NCI-H1417 (cell line): Measurements from ENCODE around the gene ACSM6.

Source experiments
- DNase-seq, 3 experiments: peaks; one replicate each; lab custom pipeline; 2025; lab: John Stamatoyannopoulos, UW

ACSM6 gene

DNA sequence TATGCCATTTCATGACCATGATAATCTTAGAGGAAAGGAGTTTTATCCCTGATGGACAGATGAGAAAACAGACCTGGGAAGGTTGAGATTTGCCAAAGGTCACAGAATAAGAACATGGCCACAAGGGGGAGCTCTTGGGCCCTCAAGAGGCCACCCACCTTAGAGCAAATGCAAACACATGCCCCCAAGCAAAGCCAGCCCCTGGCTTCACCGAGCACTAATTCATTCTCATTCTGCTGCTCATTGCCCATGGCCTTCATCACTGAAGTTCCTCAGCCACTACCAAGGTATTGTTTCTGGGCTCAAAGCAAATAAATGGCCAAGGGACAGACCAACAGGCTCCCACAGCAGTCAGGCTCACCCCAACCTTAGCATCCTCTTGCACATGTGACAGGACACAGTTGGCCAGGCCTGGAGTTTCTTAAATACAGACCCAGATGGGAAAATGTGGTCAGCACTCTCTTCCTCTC lies 52.6 kb downstream of the ACSM6 start:
- peak; percentile 30 to 71 (median 47) for DNase-seq

- DNase-seq, result no peak
These were observed 53.3 kb downstream of the ACSM6 start for GRCh38 chr10:95247200-95247880.

- DNase-seq, result no peak
These were observed 54.0 kb downstream of the ACSM6 start for GRCh38 chr10:95247881-95248583.

DNA sequence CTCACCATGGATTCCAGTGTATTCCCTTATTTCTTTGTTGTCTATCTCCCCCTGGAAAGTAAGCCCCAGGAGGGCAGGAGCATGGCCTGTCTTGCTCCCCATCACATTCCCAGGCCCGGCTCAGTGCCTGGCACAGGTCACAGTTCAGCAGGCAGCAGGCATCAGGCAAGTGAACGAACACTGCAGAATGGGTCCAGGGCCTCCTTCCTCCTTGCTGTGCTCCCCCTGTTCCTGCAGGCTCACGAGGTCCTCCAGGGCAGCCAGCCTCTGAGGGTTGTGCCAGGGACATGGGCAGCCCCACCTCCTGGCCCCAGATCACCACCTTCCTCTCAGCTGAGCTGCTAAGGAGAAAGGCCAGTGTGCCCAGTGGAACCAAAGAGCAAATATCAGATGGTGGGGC lies 55.0 kb downstream of the ACSM6 start:
- DNase-seq, result no peak

GRCh38 chr10:95249467-95249866 lies 55.4 kb downstream of the ACSM6 start:
- DNase-seq, result no peak

GRCh38 chr10:95250856-95251255 lies 56.8 kb downstream of the ACSM6 start:
- no peak for DNase-seq

- no peak for DNase-seq
These were observed 59.0 kb downstream of the ACSM6 start for GRCh38 chr10:95253007-95253406.

DNA sequence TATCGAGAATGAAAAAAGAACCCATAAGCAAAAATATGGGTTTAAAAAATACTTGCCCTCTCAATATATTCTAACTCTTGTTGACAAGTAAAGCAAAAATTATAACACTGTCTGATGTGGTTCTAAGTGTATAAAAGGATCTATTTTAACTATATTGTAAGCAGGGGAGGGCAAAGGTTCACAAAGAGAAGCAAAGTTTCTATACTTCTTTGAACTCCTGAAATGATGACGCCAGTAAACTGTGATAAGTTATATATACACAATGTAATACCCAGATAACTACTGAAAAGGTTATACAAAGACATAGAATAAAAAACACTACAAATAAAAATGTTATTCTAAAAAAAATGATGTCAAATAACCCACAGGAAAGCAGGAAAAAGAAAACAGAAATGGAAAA lies 59.6 kb downstream of the ACSM6 start:
- no peak for DNase-seq

- DNase-seq, result no peak
These were observed 60.6 kb downstream of the ACSM6 start for GRCh38 chr10:95254629-95255028.

- no peak for DNase-seq
These were observed 62.2 kb downstream of the ACSM6 start for GRCh38 chr10:95256268-95256667.

GRCh38 chr10:95257849-95258248 lies 63.8 kb downstream of the ACSM6 start:
- no peak for DNase-seq

DNA sequence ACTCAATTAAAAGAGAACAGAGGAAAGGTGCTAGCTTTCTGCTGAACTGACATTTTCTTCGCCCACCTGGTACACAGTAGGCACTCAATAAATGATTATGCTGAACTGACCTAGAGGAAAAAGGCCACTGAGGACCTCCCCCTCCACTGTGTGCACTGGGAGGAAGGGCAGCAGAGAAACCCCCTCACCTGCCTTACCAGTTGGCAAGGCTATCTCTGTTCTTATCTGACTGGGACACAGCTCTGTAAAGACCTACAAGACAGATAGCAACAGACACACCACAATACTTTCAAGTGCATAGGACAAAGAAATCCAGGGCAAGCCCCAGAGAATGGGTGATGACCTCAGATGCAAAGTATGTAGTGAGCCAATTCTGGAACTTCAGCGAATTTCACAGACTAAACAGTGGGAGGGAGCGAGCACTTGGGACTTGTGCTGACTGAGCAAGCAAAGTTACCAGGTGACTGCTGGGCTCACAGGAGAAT lies 66.4 kb downstream of the ACSM6 start:
- no peak for DNase-seq

GRCh38 chr10:95260909-95261552 lies 67.0 kb downstream of the ACSM6 start:
- DNase-seq, result no peak

DNA sequence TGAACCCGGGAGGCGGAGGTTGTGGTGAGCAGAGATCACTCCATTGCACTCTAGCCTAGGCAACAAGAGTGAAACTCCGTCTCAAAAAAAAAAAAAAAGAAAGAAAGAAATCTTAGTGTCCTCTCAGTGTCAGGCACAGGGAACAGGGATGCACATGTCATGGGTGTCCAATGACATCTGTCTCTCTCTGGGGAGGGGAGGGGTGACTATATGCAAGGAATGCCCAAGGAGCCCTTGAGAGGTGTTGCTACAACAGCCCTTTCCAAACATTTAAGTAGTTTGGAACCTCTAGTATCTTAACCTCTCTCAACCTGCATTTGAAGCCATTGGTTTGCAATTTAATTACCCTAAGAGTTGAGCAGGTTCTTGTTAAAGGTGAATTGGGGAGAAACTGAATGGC lies 67.9 kb downstream of the ACSM6 start:
- DNase-seq, result no peak

GRCh38 chr10:95262763-95263518 lies 68.9 kb downstream of the ACSM6 start:
- no peak for DNase-seq

- no peak for DNase-seq
These were observed 69.8 kb downstream of the ACSM6 start for GRCh38 chr10:95263864-95264226.

- DNase-seq, result peak in 1 of 3 experiments; percentile 18
These were observed 70.4 kb downstream of the ACSM6 start for GRCh38 chr10:95264227-95265051.

DNA sequence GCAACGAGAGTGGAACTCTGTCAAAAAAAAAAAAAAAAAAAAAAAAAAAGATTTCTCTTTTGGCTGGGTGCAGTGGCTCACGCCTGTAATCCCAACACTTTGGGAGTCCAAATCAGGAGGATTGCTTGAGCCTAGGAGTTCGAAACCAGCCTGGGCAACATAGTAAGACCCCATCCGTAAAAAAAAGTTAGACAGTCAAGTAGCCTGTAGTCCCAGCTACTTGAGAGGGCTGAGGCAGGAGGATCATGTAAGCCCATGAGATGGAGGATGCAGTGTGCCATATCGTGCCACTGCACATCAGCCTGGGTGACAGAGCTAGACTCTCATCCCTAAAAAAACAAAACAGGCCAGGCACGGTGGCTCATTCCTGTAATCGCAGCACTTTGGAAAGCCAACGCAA lies 71.5 kb downstream of the ACSM6 start:
- DNase-seq, result no peak

DNA sequence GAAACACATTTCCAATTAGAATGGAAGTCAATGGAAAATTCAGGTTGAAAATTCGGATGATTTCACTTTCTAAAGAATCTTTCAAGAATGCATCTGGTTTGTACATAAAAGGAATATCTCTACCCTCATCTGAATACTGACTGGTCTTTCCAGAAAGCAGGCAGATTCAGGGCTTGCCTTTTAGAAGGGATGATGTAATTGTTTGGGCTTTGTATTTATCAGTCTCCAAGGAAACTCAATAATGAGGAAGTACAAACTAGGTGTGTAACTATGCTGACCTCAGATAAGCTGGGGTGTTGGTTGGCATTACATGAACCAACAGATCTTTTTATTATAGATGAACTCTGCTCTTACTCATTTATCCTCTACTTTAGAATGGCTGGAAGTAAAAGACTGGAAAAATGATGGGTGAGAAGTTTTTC lies 72.6 kb downstream of the ACSM6 start:
- DNase-seq, result peak in 1 of 3 experiments; percentile 30

GRCh38 chr10:95267251-95267650 lies 73.2 kb downstream of the ACSM6 start:
- no peak for DNase-seq

DNA sequence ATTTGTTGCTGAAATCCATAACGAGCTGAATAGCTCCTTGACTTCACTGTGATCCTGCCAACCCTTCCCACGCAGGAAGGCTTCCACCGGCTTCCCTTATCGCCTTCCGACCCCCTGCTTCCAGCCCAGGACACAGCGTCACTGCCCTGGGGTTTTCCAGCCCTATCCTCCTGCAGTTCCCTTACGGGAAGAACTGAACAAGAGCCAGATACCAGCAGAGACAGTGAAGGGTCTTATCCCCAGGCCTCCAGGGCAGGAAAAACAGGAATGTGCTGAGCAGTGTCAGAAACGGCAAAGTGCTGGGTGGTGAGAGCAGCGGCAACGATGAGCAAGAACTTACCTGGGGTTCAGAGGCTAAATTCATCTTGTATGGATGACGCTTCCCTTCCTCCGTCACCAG lies 74.4 kb downstream of the ACSM6 start:
- no peak for DNase-seq
